Measurements from ENCODE around the gene CD86.
"Not testable (repeated sequence)": the region's sequence is repeated elsewhere in the genome, so short reads cannot be mapped to it uniquely, and the experiment has no call there.

CD86 gene

DNA sequence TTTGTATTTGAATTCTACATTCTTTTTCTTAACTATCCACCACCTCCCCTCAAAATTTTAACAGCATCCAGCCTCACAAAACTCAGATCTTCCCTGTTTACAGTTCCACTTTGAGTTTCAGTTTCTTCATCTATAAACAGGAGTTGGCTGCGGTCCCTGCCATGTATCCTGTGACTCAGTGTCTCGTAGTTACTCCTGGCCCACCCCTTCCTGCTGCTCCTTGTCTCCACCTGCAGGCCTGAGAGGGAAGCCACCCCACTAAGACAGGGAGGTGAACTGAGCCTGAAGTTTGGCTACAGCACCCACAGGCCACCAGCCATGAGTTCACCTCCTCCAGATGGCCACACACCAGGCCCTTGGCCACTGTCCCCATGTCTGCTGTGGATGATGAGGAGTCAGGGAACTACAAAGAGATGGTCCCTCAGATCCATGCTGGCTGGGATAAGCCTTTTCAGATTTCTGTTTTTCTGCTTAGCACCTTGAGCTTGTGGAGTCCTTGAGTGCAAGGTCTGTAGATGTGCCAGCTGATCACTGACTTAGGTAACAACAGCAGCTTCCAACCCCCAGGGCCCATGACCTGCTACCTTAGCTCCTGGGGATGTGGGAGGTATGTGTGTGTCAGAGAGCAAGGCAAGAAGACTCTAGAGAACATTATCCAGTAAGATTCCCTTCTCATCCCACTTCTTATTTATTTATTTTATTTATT lies 37.5 kb downstream of the CD86 start:
- peak; percentile 56 for DNase-seq

DNA sequence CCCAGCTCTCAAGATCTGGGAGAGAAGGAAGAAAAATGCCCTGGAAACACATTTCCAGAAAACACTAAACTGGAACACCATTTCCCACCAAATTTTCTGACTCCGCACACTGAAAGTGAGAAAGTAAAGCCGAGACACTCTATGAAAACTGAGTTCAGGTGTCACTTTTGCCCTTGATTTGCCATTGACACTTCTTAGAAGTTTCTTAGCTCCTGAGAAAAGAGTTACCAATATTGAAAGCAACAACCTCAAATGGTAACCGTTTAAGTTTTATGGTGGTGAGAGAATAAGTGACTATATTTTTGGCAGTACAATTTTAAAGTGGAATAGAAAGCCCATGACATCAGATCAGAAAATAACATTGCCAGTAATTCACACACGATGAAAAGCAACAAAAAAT lies 39.0 kb downstream of the CD86 start:
- DNase-seq, result no peak

DNA sequence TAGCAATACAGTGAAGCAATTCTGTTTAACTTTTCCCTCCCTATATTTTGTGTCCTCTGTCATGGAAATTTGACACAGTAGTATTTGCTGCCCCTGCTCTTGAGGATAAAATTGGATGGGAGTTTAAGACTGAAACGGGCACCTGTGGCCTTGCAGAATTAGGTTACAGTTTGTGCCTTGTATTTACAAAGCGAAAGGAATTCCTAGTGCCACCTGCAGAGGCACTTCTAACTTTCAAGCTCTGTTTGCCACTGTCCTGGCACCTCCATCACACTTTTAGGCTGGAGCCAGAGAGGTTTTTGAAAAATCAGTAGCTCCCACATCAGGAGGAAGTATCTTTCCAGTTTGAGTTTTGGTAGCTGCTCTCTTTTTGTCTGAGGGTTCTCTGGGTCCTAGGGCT lies 39.5 kb downstream of the CD86 start:
- no peak for DNase-seq

DNA sequence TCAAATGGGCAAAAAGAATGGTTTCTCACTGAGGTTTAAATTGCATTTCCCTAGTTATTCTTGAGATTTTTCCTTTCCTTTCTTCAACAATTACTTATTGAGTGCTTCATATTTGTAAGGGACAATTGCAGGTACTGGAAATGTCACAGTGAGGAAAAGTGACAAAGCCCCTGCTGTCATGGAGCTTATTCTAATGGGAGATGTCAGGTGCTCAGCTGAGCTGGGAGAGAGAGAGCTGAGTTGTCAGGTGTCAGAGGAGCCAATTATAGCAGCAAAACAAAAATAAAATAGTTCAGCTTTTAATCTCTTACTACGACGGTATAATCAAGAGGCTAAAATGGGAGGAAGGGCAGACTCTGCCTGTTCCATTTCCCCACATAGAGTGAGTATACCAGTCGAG lies 42.0 kb downstream of the CD86 start:
- no peak for DNase-seq

DNA sequence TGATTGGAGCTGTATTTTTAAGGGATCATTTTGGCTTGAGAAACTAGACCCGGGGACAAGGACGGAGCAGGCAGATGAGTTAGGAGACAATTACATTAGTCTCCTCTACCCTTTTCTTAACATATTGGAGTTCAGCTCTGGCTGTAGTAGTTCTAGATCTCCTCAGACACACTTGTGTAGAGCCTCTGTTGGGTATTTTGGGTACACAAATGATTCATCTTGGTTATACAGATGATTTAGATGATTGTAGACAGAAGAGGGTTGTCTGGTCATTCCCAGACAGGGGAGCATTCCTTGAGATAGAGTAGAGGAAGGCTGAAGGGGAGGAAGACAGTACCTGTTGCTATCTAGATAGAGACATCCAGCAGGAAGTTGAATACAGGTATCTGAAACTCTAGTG lies 43.4 kb downstream of the CD86 start:
- DNase-seq, result no peak

DNA sequence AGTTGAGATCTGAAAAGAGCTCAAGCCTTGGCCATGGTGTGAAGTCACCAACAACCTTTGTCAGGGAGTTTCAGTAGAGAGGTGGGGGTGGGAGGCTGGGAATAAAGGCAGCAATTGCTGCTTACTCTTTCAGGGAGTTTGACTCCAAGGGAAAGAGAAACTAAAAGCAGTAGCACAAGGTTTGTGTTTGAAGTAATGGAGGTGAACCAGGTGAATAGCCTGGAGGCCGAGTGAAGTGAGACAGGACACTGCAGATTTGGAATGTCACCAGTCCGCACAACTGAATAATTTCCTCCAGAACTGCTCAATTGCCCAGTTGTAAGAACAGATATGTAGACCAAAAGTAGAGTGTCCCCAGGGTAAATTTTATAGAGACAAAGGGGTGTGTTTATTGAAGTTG lies 44.1 kb downstream of the CD86 start:
- DNase-seq, result no peak

DNA sequence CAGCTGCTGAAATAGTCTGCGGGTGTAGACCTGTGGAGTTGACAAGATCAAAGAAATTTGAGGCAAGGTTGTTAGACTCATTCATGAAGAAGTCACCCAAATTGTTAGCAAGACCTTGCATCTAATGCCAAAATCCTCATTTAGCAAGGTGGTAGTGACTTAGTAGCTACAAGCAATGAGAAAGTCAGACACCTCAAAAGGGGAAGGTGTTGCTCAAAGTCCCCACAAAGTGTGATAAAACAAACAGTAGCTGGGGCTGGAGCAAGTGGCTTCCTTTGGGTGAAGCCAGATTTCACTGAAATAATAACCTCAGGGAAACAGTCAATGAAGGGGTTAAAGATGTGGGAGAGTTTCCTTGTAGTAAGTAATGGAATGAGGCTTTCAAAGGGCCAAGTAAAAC lies 44.9 kb downstream of the CD86 start:
- DNase-seq, result peak; percentile 33

DNA sequence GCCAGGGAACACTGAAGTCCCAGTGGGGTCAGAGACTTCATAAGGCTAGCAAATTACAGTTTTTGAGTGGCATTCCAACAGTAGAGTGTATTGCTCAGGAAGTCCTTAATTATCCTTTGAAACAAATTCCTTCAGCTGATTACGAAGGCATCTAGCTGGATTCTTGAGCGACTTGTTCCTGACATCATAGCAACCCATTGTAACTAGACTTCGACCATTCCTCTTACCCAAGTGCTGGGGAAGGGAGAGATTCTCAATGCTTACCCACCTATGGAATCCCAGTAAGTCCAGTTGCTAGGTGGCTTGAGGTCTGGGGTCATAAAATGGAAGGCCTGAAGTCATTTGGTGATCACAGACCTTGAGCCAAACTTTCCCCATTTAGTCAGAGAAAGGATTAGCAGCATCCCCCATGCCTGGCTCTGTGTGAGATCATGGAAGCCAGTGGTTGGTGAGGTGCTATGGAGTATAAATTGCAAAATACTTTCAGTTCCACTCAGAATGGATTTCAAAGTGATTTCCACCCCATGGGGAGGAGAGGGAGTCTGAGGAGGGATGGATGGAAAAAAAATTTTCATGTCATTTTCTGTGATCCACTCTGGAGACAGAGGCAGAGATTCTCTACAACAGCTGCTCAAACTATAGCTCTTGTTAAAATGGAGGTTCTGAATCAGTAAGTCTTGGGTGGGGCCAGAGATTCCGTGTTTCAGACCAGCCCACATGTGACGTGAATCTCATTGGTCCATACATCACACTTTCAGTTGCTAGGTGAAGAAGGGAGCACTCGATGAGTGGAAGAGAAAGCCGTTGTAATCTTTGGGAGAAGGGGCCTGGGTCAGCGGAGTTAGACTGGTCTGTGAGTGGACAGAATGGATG lies 45.7 kb downstream of the CD86 start:
- peak; percentile 29 for DNase-seq

DNA sequence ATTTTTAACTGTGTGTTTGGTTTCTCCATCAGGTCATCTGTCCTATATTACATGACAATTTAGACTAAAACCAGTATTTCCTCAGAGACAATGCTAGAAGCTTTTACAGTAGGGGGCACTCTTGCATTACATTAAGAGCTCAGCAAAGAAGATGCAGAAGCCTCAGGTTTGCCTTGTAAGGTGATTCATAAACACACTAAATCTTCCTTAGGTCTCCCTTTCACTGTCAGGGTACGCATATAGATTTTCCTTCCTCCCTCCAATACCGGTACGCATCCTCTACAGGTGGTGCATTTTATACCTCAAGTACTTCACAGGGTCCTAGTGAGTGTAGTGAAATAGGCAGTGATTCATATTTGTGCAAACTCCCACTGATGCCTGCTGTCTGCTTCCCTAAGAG lies 46.5 kb downstream of the CD86 start:
- peak; percentile 88 for DNase-seq

DNA sequence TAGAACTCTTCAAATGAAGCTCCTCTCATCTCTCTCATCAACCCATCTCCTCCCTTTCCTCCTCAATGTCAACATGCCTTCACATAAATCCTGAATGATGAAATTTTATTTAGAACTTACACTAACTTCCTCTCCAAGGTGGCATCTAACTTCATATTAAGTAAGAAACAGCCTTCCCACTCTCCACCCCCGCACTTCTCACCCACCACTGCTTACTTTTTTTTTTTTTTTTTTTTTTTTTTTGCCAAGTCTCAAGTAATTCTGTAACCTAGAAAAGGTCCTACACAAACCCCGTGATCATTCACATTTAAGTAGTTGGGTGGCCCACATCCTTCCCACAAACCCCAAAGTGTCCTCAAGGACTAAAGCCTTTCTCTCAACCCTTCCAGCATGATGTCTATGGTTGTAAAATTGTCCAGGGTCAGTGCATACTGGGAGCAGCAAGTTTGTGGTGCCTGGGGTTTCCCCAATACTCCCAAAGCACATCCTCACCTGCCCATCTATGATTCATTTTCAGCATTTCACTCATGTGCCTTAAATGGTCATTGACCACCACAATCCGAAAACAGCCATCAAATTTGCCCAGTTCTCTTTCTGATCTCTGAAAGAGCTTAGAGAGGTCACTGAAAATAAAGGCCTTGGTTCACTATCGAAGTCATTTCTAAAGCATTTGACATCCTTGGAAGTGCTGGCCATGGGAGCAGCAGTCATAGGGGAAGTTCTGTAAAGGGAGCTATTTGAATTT lies 47.2 kb downstream of the CD86 start:
- DNase-seq, result peak; percentile 60

DNA sequence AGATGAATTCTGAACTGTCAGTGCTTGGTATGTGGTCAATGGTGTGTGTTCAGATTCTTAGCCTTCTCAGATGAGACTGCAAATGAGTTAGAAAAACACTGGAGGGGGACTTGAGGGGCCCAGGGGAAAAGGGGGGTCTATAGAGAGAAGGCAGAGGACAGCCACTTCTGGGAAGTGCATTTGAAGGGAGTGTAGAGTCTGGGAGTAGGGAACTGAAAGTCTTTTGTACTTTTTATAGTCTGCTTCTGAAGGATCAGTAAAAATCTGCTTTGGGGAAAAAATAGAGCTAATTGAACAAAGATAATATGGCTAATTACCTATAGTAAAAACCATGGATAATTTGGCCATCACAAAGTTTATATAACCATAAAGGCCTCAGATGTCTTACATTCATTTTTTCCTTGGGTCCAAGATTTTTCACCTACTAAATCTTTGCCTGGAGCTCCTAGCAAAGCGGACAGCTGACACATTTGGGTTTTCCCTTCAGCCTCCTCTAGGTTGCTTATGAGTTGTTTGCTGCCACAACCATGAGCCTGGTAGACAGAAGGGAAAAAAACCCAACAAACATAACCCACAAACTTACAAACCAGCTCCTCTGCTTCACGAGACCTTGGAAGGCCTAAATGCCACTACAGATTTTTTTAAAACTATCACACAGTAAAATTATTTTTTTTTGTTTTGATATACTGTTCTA lies 48.8 kb downstream of the CD86 start:
- DNase-seq, result no peak

DNA sequence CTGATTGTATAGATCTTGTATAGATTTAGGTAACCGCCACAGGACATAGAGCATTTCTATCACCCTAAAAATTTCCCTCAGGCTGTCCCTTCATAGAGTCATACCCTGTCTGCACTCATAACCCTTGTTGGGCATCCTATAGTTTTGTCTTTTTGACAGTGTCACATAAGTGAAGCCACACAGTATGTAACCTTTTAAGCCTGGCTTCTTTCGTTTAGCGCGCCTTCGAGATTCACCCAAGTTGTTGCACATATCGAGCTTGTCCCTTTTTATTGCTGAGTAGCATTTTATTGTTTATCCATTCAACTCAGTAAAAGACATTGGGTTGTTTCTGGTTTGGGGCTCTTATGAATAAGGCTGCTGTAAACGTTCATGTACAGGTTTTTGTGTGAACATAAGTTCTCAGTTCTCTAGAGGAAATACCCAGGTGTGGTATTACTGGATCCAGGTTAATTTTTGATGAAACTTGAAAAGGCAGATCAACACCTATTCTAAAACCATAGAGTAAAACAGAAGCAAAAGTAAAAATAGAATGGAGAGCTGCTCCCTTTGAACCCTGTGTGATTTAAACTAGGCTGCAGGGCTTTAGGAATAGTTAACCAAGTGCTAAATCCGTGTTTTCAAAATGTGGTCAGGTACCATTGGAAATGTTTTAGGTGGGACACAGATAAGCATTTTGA lies 49.5 kb downstream of the CD86 start:
- no peak for DNase-seq

DNA sequence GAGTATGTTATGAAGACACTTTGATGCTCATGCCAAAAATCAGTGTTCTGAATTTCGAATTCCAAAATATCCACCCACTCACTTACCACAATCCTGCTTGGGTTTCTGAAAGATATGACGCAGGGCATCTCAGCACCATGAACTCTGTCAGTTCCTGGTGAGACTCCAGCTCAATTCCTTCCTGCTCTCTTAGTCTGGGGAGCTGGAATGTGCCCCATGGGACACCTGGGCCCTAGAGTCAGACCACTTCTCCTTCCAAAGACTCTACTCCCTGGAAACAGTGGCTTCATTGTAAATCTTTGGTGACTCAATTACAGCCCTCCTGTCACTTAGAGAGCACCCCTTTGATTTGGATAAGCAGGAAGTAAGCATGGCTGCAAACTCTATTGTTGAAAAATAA lies 50.5 kb downstream of the CD86 start:
- no peak for DNase-seq

DNA sequence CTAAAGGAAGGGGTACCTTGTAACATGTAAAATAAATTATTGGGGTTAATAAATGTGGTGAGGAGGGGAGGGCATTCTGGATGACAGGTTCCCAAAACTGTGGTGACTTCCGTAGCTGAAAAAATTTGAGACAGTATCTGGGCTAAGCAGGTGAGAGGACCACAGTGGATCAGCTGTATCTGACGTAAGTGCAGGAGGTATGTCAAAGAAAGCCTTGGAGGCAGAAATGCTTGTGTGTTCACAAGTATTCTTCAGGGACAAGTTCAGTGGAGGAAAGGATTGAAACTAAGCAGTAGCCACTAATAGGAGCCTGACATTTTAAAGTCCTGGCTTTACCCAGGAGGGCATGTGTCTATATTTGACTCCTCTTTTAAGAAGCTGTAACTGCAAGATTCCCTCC lies 52.0 kb downstream of the CD86 start:
- no peak for DNase-seq

DNA sequence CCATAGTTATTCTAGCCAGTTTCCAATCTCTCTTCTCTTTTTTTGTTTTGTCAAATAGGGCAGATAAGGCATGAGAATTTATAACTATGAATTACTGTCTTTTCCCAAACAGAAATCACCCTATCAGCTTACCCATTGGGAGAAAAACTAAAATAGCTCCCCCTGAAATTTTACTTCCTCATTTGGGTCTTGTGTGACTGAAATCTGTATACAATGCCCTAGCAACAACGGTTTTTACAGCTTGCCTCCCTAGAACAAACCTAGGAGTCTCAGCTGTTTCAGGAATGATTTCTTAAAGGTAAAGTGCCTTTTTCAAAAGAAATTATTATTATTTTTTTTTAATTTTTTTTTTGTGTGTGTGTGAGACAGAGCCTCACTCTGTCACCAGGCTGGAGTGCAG lies 56.8 kb downstream of the CD86 start:
- DNase-seq, result peak; percentile 59

DNA sequence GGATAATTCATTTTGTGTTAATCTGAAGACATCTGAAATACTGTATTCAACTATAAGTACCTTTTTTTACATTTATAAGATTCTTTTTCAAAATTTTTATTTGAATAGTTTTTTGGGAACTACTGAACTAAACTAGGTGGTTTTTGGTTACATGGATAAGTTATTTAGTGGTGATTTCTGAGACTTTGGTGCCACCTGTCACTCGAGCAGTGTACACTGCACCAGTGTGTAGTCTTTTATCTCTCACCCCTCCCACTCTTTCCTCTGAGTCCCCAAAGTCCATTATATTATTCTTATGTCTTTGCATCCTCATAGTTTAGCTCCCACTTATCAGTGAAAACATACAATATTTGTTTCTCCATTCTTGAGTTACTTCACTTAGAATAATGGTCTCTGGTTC lies 57.6 kb downstream of the CD86 start:
- peak; percentile 30 for DNase-seq

DNA sequence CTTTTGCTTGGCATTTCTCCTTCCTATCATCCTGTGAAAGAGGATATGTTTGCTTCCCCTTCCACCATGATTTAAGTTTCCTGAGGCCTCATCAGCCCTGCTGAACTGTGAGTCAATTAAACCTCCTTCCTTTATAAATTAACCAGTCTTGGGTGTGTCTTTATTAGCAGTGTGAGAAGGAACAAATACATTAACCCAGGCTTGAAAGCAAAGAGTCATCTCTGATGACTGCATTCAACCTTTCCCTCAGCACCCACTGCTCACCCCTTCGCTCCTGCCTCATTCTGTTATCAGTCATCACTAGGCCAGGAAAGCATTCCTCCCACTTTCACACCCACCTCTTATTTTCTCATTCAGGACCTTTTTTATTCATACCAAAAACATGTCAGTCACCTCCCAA lies 68.7 kb downstream of the CD86 start:
- DNase-seq, result no peak

DNA sequence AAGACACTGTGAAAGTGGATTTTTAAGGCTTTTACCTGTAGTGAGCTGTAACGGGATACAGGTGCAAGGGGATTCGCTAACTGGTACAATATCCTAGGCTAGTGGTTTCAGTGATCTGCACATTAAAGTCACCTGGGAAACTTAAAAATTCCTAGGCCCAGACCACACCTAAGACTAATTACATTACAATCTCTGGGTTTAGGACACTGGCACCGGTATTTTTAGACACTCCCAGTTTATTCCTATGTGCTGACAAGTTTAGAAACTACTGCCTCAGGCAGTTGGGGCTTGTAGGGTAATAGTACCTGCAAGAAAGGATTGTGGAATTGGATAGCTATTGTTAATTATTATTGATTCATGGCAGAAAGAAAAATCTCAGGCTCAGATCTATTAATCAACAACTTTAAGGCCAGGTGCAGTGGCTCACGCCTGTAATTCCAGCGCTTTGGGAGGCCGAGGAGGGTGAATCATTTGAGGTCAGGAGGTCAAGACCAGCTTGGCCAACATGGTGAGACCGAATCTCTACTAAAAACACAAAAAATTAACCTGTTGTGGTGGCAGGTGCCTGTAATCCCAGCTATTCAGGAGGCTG lies 77.9 kb downstream of the CD86 start:
- no peak for DNase-seq

DNA sequence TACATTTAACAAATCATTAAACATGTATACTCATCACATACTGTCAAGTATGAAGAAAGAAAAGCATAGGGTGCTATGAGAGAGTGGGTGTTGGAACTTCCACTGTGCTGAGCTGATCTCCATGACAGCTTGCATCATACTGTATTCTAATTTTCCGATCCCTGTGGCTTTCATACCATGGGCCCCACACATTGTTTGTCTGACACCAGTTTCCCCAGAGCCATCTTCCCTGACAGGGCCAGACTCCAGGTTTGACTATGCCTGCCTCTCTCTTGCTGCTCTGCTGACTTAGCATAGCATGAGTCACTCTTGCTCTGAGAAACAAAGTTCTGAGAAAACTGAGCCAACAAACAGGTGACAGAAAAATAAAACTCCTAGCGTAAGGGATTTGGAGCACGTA lies 91.3 kb downstream of the CD86 start:
- no peak for DNase-seq

DNA sequence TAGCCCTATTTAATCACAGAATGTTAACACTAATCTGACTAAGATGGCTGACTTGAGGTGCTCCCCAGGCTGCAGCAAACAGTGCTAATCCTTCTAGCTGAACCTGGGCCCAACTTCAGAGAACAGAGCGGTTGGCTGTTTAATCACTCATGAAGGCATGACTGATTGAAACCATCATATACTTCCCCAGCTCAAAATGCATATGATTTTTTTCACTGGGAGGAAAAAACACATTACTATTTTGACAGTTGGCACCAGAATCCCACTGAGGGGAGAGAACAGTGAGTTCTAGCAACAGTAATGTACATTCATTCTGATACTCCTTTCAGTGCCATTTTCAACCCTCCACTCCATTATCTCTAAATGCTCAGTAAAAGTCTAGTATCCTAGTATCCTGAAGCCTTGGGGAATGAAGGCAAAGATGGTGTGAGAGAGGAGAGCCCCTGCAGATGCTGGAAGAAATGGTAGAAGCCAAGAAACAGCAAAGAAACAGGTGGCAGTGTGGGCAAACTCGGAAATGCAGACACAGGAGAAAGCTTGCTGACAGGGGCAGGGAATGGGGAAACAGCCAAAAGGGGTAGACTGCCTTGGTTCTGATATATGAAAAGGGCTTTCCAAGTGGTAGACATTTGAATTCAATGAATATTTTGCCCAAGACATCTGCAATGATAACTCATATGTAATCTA lies 93.9 kb downstream of the CD86 start:
- DNase-seq, result no peak

DNA sequence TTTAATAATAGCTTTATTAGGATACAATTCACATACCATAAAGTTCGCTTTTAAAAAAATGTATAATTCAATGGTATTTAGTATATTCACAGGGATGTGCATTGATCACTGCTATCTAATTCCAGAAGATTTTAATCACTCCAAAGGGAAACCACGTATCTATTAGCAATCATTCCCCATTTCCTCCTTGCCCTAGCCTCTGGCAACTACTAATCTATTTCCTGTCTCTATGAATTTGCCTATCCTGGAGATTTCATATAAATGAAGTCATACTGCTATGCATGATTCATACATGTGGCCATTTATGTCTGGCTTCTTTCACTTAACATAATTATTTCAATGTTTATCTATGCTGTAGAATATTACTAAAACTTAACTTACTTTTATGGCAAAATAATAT lies 96.3 kb downstream of the CD86 start:
- no peak for DNase-seq

DNA sequence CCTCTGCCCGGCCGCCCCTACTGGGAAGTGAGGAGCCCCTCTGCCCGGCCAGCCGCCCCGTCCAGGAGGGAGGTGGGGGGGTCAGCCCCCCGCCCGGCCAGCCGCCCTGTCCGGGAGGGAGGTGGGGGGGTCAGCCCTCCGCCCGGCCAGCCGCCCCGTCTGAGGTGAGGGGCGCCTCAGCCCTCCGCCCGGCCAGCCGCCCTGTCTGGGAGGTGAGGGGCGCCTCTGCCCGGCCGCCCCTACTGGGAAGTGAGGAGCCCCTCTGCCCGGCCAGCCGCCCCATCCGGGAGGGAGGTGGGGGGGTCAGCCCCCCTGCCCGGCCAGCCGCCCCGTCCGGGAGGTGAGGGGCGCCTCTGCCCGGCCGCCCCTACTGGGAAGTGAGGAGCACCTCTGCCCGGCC lies 109.8 kb downstream of the CD86 start:
- not testable (repeated sequence) for DNase-seq

All from hematopoietic multipotent progenitor cell treated with erythropoietin and hydrocortisone succinate and interleukin-3 and kit ligand, for 4 days (in vitro differentiated cells).